GM13977 (cell line): ENCODE results near the gene EBP.

Experiments used
- DNase-seq: peaks from one replicate; pipeline ENCODE4 v3.0.0; 2012; ENCODE audit warnings: low spot score
- CTCF ChIP-seq: IDR thresholded peaks from 2 replicates; pipeline ENCODE4 v1.5.1; 2012; ENCODE audit warnings: mild to moderate bottlenecking, control low read depth; ENCODE audit not compliant: insufficient read depth; ENCODE audit errors: extremely low read depth, missing control alignments
- in situ Hi-C: fragments of 300-500 bp; cut with MboI; formaldehyde crosslinking; loops from one replicate; pipeline ENCODE4 v1.12.0; 2022; ENCODE audit warnings: low sequenced_read_pairs, low pct_unique_long_range_greater_than_20kb, mixed read lengths, inconsistent platforms; ENCODE audit not compliant: unreplicated experiment

Gene EBP

GRCh38 chrX:48521353-48522243 is at the start of gene EBP:
Gene EBP, plus strand, starts transcription at chrX:48521808. Its CDS starts 1,964 bp downstream, at chrX:48523772.
- TF ChIP-seq CTCF, result no peak
- peak; percentile 91 for DNase-seq
- in situ Hi-C loops, result no loop called here

GRCh38 chrX:48472225-48472624 is 49.4 kb upstream of the EBP start:
- no peak for TF ChIP-seq CTCF
- in situ Hi-C loops, result no loop called here
- DNase-seq, result no peak

GRCh38 chrX:48472851-48473703 is 48.5 kb upstream of the EBP start:
- in situ Hi-C loops, result no loop called here
- DNase-seq, result no peak
- TF ChIP-seq CTCF, result no peak

GRCh38 chrX:48473704-48473990 is 48.0 kb upstream of the EBP start:
- in situ Hi-C loops, result no loop called here
- TF ChIP-seq CTCF, result no peak
- DNase-seq, result no peak

- in situ Hi-C loops, result no loop called here
- no peak for DNase-seq
- TF ChIP-seq CTCF, result peak; percentile 52
Measured at GRCh38 chrX:48474127-48474526, 47.5 kb upstream of the EBP start.

GRCh38 chrX:48474581-48474980 is 47.0 kb upstream of the EBP start:
- in situ Hi-C loops, result no loop called here
- DNase-seq, result no peak
- no peak for TF ChIP-seq CTCF
